M059J (cell line): ENCODE measurements around the gene COPZ2. TPM values are rescaled to one million over a fixed set of nuclear protein-coding genes. Genes with fewer than 3 reads are reported as not detected.

Experiments
- DNase-seq: peaks from one replicate; pipeline ENCODE4 v3.0.0-alpha.2; 2012; ENCODE audit warnings: low read depth
- total RNA-seq: library from RNA; depleted of rRNA; stranded (reverse); fragments of >200 nt; shearing (Covaris generic); gene quantifications from 2 replicates; pipeline ENCODE4 v1.2.3, GENCODE V29; 2014; rRNA removed

COPZ2 gene
- total RNA-seq, 1 experiment from 2014 or later, result 27.3 TPM

DNA sequence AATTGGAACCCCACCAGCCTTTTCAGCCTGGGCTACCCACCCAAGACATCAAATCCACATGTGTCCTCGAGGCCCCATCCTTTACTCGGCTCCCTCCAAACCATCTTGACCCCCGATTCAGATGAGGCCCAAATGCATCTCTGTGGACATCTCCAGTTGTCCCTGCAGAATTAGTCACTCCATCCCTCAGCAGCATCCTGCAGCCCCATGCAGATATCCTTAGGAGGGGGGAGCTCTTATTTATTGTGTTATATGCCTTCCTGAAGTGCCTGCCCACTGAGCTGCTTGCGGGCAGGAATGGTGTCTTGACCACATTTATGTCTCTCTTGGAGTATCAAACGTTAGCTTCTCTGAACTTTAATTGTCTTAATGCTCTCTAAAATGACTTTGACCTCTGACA, 51.1 kb downstream of the COPZ2 start:
- no peak for DNase-seq

DNA sequence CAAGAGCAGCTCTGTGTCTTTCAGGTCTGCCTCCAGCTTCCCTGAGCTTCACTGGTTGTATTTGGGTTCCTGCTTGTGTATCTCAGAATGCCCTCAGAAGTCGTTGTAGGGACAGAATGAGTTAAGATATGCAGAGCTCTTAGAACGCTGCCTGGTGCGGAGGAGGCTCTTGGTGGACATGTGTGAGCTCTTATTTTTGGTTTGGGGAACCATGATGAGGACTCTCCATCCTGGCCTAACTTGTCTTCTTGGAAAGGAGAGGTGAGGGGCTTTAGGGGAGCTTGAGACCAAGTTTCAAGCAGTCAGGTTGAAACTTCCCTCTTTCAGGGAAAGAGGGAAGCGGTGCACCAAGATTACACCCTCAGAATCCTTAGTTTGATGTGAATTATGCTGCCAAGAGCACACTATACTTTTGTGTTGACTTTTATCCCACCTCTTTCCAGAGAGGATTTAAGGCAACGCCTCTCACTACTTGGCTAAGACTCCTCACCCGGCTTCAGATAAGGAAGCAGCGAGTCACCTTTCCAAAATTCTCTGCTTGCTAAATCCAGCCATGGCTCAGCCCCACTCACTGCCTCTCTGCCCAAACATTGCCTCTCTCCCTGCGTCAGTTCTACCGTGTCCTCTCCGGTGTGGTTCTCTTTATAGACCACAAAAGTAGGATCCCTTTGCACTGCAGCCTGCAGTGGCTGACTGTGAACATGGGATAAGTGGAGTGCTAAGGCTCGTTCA, 53.9 kb downstream of the COPZ2 start:
- DNase-seq, result no peak

DNA sequence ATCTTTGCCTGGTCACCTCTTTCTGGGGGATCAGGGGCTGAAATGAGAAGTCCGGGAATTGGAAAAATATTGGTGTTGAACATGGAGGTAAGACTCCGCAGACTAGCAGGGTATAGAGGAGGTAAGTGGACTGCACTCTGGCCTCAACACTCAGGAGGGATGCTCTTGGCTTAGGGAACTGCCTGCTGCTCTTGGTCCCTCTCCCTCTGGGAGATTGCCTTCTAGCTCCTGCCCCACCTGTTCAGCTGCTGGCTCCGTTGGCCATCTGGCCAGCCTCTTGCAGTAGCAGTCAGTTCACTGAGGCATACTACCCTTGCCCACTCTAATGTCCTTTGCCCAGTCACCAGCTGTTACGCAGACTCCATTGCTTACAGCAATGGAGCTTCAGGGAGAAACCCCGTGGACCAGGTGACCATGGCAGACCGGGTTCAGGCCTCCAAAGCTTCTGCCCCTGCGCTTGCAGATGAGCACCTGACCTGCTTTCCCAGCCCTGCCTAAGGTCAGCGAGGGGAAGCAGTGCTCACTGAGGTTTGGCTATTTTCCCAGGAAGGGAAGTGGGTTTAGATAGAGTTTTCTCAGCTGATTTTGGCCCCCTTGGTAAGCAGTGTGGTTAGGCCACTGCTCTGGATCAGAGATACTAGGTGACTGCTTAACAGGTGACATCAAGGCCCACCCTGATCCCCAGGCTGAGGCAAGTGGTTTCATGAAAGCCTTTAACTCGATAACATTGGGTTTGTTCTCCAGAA, 54.8 kb downstream of the COPZ2 start:
- DNase-seq, result no peak

DNA sequence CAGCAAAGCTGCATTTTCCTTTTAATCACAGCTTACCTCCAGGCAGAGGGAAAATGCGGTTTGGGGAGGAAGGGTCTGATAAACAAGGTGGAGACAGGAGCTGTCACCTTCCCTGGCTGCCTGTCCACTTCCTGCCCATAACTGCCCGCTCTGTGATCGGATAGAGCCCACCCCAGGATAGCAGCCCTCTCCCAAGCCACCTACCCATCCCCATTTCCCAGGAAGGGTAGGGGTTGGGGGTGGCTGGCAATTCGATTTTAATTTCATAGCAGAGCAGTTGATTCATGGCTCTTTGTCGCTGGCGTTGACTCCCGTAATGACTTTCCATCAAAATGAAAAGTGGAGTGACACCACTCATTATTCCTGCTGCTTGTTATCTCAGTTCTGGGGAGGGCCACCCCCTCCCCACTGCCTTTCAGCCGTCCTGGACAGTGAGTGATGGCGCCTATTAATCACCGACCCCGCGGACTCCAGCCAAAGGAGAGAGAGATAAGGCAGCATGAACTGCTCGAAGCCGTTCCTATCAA, 55.4 kb downstream of the COPZ2 start:
- no peak for DNase-seq

DNA sequence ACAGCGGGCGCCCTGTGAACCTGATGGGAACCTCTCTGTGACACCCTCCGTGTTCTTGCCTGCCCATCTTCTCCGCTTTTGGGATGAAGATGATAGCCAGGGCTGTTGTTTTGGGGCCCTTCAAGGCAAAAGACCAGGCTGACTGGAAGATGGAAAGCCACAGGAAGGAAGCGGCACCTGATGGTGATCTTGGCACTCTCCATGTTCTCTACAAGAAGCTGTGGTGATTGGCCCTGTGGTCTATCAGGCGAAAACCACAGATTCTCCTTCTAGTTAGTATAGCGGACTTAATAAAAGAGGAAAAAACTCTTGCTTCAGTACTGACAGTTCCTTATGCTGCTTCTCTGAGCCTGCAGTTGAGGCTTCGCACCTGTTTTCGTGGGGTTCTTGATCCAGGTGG, 56.1 kb downstream of the COPZ2 start:
- no peak for DNase-seq

DNA sequence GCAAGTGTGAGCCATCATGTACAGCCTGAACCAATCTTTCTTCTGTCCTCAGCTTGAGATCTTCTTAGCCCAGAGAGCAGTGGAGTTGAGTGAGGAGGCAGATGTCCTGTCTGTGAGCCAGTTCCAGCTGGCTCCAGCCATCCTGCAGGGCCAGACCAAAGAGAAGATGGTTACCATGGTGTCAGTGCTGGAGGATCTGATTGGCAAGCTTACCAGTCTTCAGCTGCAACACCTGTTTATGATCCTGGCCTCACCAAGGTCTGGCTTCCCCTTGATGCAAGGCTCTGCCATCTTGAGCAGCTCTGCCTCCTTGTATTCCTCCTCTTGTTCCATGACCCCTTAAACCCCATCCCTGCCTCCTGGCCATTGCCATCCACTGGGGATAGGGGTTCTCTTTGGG, 57.1 kb downstream of the COPZ2 start:
- DNase-seq, result no peak

DNA sequence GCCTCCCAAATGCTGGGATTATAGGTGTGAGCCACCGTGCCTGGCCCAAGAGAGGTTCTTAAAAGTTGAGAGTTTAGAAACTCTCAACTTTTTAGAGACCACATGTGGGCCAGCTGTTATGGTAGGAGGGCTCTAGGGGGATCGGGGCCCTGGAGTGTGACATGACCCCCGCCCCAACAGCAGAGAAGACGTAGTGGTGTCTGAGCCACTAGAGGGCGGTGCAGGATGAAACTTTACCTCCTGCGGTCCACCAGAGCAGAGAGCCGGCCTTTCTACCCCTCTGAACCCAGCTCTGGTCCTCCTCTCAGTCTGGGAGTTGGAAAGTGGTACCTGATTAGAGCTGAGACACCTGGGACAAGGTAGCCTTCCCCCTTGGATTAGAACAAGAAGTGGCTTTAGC, 59.3 kb downstream of the COPZ2 start:
- peak; percentile 46 for DNase-seq

Other genes with a start within 250 kb of the COPZ2 start
- gene OSBPL7, start 216.0 kb downstream of the COPZ2 start, total RNA-seq, result 3.5 and 5.1 TPM in 2 replicates
- gene MRPL10, start 206.3 kb downstream of the COPZ2 start, total RNA-seq, result 39.9 and 41.5 TPM in 2 replicates
- 0.12 TPM in 1 of 2 replicates, not detected in the other for gene LRRC46, start 206.1 kb downstream of the COPZ2 start, total RNA-seq
- 19.3 and 24.0 TPM in 2 replicates for gene SCRN2, start 196.5 kb downstream of the COPZ2 start, total RNA-seq
- 0.79 and 1.5 TPM in 2 replicates for gene SP6, start 186.6 kb downstream of the COPZ2 start, total RNA-seq
- gene SP2, start 141.6 kb downstream of the COPZ2 start, total RNA-seq, result 1.6 and 3.8 TPM in 2 replicates
- 40.1 and 54.2 TPM in 2 replicates for gene PNPO, start 96.2 kb downstream of the COPZ2 start, total RNA-seq
- gene PRR15L, start 79.9 kb downstream of the COPZ2 start, total RNA-seq, result not detected in 2 replicates
- 60.4 and 69.5 TPM in 2 replicates for gene CDK5RAP3, start 66.7 kb downstream of the COPZ2 start, total RNA-seq
- 44.3 and 68.7 TPM in 2 replicates for gene NFE2L1, start 10.6 kb upstream of the COPZ2 start, total RNA-seq
- gene CBX1, start 63.7 kb upstream of the COPZ2 start, total RNA-seq, result 89.1 and 122 TPM in 2 replicates
- 18.1 and 22.4 TPM in 2 replicates for gene SNX11, start 70.0 kb upstream of the COPZ2 start, total RNA-seq